ACC112 (cell line): Measurements from ENCODE around the gene KLHL33.

Source experiments
- H2AFZ ChIP-seq: fragments of 200-600 bp; sonication (generic); one replicate; pipeline ENCODE4 v1.6.0; 2017; ENCODE audit warnings: antibody characterized with exemption, low read length; ENCODE audit not compliant: unreplicated experiment
- H3K27ac ChIP-seq: fragments of 200-600 bp; sonication (generic); 2 replicates; pipeline ENCODE4 v1.5.1; 2014; ENCODE audit warnings: low read depth, mild to moderate bottlenecking, antibody characterized with exemption, low read length, moderate library complexity
- H3K27me3 ChIP-seq: fragments of 200-600 bp; sonication (generic); 2 replicates; pipeline ENCODE4 v1.6.1; 2014; ENCODE audit warnings: mild to moderate bottlenecking, antibody characterized with exemption, low read length, moderate library complexity, mixed read lengths; ENCODE audit not compliant: insufficient read depth
- H3K36me3 ChIP-seq: fragments of 200-600 bp; sonication (generic); 2 replicates; pipeline ENCODE4 v1.6.1; 2016; ENCODE audit warnings: mild to moderate bottlenecking, antibody characterized with exemption, low read length, moderate library complexity, mixed read lengths; ENCODE audit not compliant: insufficient read depth
- H3K4me1 ChIP-seq: fragments of 200-600 bp; sonication (generic); one replicate; pipeline ENCODE4 v1.6.1; 2016; ENCODE audit warnings: low read length, mixed read lengths; ENCODE audit not compliant: insufficient read depth, unreplicated experiment, control insufficient read depth
- H3K4me3 ChIP-seq: fragments of 200-600 bp; sonication (generic); 2 replicates; pipeline ENCODE4 v1.5.1; 2014; ENCODE audit warnings: mild to moderate bottlenecking, low read depth, low read length
- H3K79me2 ChIP-seq: fragments of 200-600 bp; sonication (generic); one replicate; pipeline ENCODE4 v1.6.0; 2016; ENCODE audit warnings: low read length; ENCODE audit not compliant: control insufficient read depth, unreplicated experiment, insufficient read depth

Gene KLHL33

GRCh38 chr14:20412876-20413743 is 22.9 kb downstream of the KLHL33 start, which contains the start of gene TEP1:
Gene TEP1 (minus strand): TSS chr14:20413501. CDS start chr14:20408439, 5,062 bp downstream.
- Histone ChIP-seq H3K4me1 (peaks cover 23% of the 10 kb centered on the region), H3K4me3 (peak within 1 kb of the TSS; percentile 97), H3K36me3 (peaks cover 2% of the 10 kb centered on the region; the same call in 1 of the 2 replicates), H3K79me2 (peaks cover 24% of the 10 kb centered on the region), H3K27ac (peak within 1 kb of the TSS; percentile 82), H2AFZ (peak within 1 kb of the TSS; percentile 97), H3K27me3 (no peaks in the 10 kb centered on the region)

- Histone ChIP-seq H3K79me2 (peaks cover 27% of the 10 kb centered on the region), H3K4me1 (peaks cover 23% of the 10 kb centered on the region), H2AFZ (peak overlapping the region; percentile 97), H3K36me3 (peaks cover 9% of the 10 kb centered on the region; the same call in 1 of the 2 replicates), H3K27me3 (no peaks in the 10 kb centered on the region), H3K27ac (peak overlapping the region; percentile 82), H3K4me3 (peak overlapping the region; percentile 97)
Measured at GRCh38 chr14:20412411-20412810, 23.6 kb downstream of the KLHL33 start.

GRCh38 chr14:20409226-20409625 is 26.7 kb downstream of the KLHL33 start:
- H3K27me3 ChIP-seq, result no peaks in the 10 kb centered on the region
- no peak overlapping the region for H3K4me3 ChIP-seq
- peaks cover 20% of the 10 kb centered on the region for H3K4me1 ChIP-seq
- peaks cover 9% of the 10 kb centered on the region; the same call in 1 of the 2 replicates for H3K36me3 ChIP-seq
- H2AFZ ChIP-seq, result no peak overlapping the region
- H3K27ac ChIP-seq, result no peak overlapping the region
- H3K79me2 ChIP-seq, result peaks cover 27% of the 10 kb centered on the region

GRCh38 chr14:20403521-20403920 is 32.4 kb downstream of the KLHL33 start:
- Histone ChIP-seq H3K4me3 (no peak overlapping the region), H3K79me2 (peaks cover 5% of the 10 kb centered on the region), H3K36me3 (peaks cover 12% of the 10 kb centered on the region), H3K4me1 (peaks cover 9% of the 10 kb centered on the region), H2AFZ (no peak overlapping the region), H3K27me3 (no peaks in the 10 kb centered on the region), H3K27ac (no peak overlapping the region)

GRCh38 chr14:20400965-20401593 is 34.9 kb downstream of the KLHL33 start:
- Histone ChIP-seq H3K27me3 (no peaks in the 10 kb centered on the region), H3K36me3 (peaks cover 8% of the 10 kb centered on the region), H3K4me1 (peaks cover 9% of the 10 kb centered on the region), H3K4me3 (no peak overlapping the region), H3K27ac (no peak overlapping the region), H3K79me2 (no peaks in the 10 kb centered on the region), H2AFZ (no peak overlapping the region)

GRCh38 chr14:20400589-20400964 is 35.4 kb downstream of the KLHL33 start:
- H3K4me3 ChIP-seq, result no peak overlapping the region
- H3K4me1 ChIP-seq, result peaks cover 9% of the 10 kb centered on the region
- no peaks in the 10 kb centered on the region for H3K79me2 ChIP-seq
- no peak overlapping the region for H2AFZ ChIP-seq
- H3K27ac ChIP-seq, result no peak overlapping the region
- no peaks in the 10 kb centered on the region for H3K27me3 ChIP-seq
- peaks cover 8% of the 10 kb centered on the region for H3K36me3 ChIP-seq

- Histone ChIP-seq H3K4me1 (peaks cover 9% of the 10 kb centered on the region), H3K36me3 (peaks cover 16% of the 10 kb centered on the region), H3K27me3 (no peaks in the 10 kb centered on the region), H3K79me2 (no peaks in the 10 kb centered on the region), H3K27ac (no peak overlapping the region), H2AFZ (no peak overlapping the region), H3K4me3 (no peak overlapping the region)
Measured at GRCh38 chr14:20397511-20397910, 38.5 kb downstream of the KLHL33 start.

- Histone ChIP-seq H2AFZ (no peak overlapping the region), H3K79me2 (no peaks in the 10 kb centered on the region), H3K4me1 (no peaks in the 10 kb centered on the region), H3K36me3 (peaks cover 29% of the 10 kb centered on the region), H3K4me3 (no peak overlapping the region), H3K27me3 (no peaks in the 10 kb centered on the region), H3K27ac (no peak overlapping the region)
Measured at GRCh38 chr14:20391505-20391904, 44.5 kb downstream of the KLHL33 start.

GRCh38 chr14:20388159-20388558 is 47.8 kb downstream of the KLHL33 start:
- peaks cover 29% of the 10 kb centered on the region for H3K36me3 ChIP-seq
- H3K27ac ChIP-seq, result no peak overlapping the region
- H3K4me1 ChIP-seq, result no peaks in the 10 kb centered on the region
- no peak overlapping the region for H3K4me3 ChIP-seq
- no peaks in the 10 kb centered on the region for H3K79me2 ChIP-seq
- H3K27me3 ChIP-seq, result no peaks in the 10 kb centered on the region
- no peak overlapping the region for H2AFZ ChIP-seq

GRCh38 chr14:20387576-20387975 is 48.4 kb downstream of the KLHL33 start:
- H2AFZ ChIP-seq, result no peak overlapping the region
- H3K36me3 ChIP-seq, result peaks cover 27% of the 10 kb centered on the region
- H3K4me3 ChIP-seq, result no peak overlapping the region
- H3K27ac ChIP-seq, result no peak overlapping the region
- no peaks in the 10 kb centered on the region for H3K4me1 ChIP-seq
- H3K27me3 ChIP-seq, result no peaks in the 10 kb centered on the region
- H3K79me2 ChIP-seq, result no peaks in the 10 kb centered on the region
